Measurements from ENCODE around the gene AFG1L. TPM values are rescaled to one million over a fixed set of nuclear protein-coding genes. Genes with fewer than 3 reads are reported as not detected.

Gene AFG1L
- total RNA-seq, 1 experiment from 2014 or later, result 4.9 TPM

- no peak for DNase-seq (ENCODE audit: low read depth, low spot score)
- CTCF ChIA-PET, result no interaction called here
Observed at GRCh38 chr6:108331982-108332381, 37.1 kb downstream of the AFG1L start.

GRCh38 chr6:108336971-108337370, 42.1 kb downstream of the AFG1L start:
- DNase-seq (ENCODE audit: low read depth, low spot score) (no peak), ATAC-seq (no peak)
- RAD21 ChIA-PET (ENCODE audit: low non-redundant PET in 1 of 2, low total read pairs in 2 of 2, uncharacterized antibody in 2 of 2, unreplicated experiment in 2 of 2), result no interaction called here
- CTCF ChIA-PET, result no interaction called here
- H3K9me3 ChIP-seq (ENCODE audit: control insufficient read depth in 1 of 2, insufficient read depth in 1 of 2, low read depth in 1 of 2, low read length in 2 of 2), result no peaks in the 10 kb centered on the region
- H3K4me2 ChIP-seq (ENCODE audit: low read length), result no peak overlapping the region
- H4K20me1 ChIP-seq (ENCODE audit: insufficient read depth), result no peaks in the 10 kb centered on the region
- H3K4me3 ChIP-seq (replicated peaks in 1 of 2; ENCODE audit: low read depth in 1 of 2, low read length in 2 of 2), result no peak overlapping the region
- no peak overlapping the region for H2AFZ ChIP-seq (ENCODE audit: low read depth, low read length, poor library complexity, severe bottlenecking)
- intact Hi-C loops (cut with micrococcal nuclease), result no loop called here
- POLR2A ChIA-PET, result no interaction called here
- no peak overlapping the region for H3K27ac ChIP-seq (ENCODE audit: low read depth, low read length)
- no peaks in the 10 kb centered on the region for H3K4me1 ChIP-seq (ENCODE audit: control insufficient read depth in 1 of 2, insufficient read depth in 2 of 2, low read length in 2 of 2)
- TF ChIP-seq EGR1 (IDR thresholded peaks at IDR 0.05; ENCODE audit: low read depth) (no peak), YY1 (IDR thresholded peaks at IDR 0.05; ENCODE audit: extremely low read depth, insufficient replicate concordance, low read depth, low read length) (no peak), CTCF (IDR thresholded peaks at IDR 0.05 in 2 of 3, conservative IDR thresholded peaks at IDR 0.05 in 1 of 3; ENCODE audit: borderline replicate concordance in 1 of 3, insufficient read depth in 1 of 3, low read depth in 2 of 3, low read length in 2 of 3) (no peak), RAD21 (IDR thresholded peaks at IDR 0.05; ENCODE audit: low read depth) (no peak), CBX3 (IDR thresholded peaks at IDR 0.05; ENCODE audit: low read depth) (no peak), SRF (IDR thresholded peaks at IDR 0.05; ENCODE audit: low read depth) (no peak)
- no TSS peak for BruUV-seq (replicated peaks)
- no peaks in the 10 kb centered on the region for H3K79me2 ChIP-seq (ENCODE audit: insufficient read depth, low read length)
- no peaks in the 10 kb centered on the region for H3K9me2 ChIP-seq (ENCODE audit: insufficient read depth)
- no peak overlapping the region for H3K9ac ChIP-seq (ENCODE audit: low read length)
- H3K27me3 ChIP-seq (ENCODE audit: insufficient read depth, low read length), result no peaks in the 10 kb centered on the region
- no peaks in the 10 kb centered on the region for H3K36me3 ChIP-seq (ENCODE audit: control insufficient read depth in 1 of 2, insufficient read depth in 2 of 2, low read length in 2 of 2)

More at GRCh38 chr6:108331982-108332381, 37.1 kb downstream of the AFG1L start:
- H3K4me1 ChIP-seq (ENCODE audit: control insufficient read depth in 1 of 2, insufficient read depth in 2 of 2, low read length in 2 of 2), result no peaks in the 10 kb centered on the region
- no peak overlapping the region for H3K4me2 ChIP-seq (ENCODE audit: low read length)
- H3K9me2 ChIP-seq (ENCODE audit: insufficient read depth), result no peaks in the 10 kb centered on the region
- no peak overlapping the region for H2AFZ ChIP-seq (ENCODE audit: low read depth, low read length, poor library complexity, severe bottlenecking)
- BruUV-seq (replicated peaks), result no TSS peak
- H3K36me3 ChIP-seq (ENCODE audit: control insufficient read depth in 1 of 2, insufficient read depth in 2 of 2, low read length in 2 of 2), result no peaks in the 10 kb centered on the region
- H3K4me3 ChIP-seq (replicated peaks in 1 of 2; ENCODE audit: low read depth in 1 of 2, low read length in 2 of 2), result no peak overlapping the region
- ChIA-PET POLR2A (no interaction called here), RAD21 (ENCODE audit: low non-redundant PET in 1 of 2, low total read pairs in 2 of 2, uncharacterized antibody in 2 of 2, unreplicated experiment in 2 of 2) (no interaction called here)
- TF ChIP-seq EGR1 (IDR thresholded peaks at IDR 0.05; ENCODE audit: low read depth) (no peak), EZH2phosphoT487 (IDR thresholded peaks at IDR 0.05; ENCODE audit: borderline replicate concordance) (no peak), SIN3A (IDR thresholded peaks at IDR 0.05; ENCODE audit: low read depth) (no peak), SP1 (IDR thresholded peaks at IDR 0.05; ENCODE audit: low read depth) (no peak), ELF1 (IDR thresholded peaks at IDR 0.05; ENCODE audit: borderline replicate concordance, low read depth) (no peak), ZNF274 (IDR thresholded peaks at IDR 0.05; ENCODE audit: low read depth, low read length) (no peak)
- no peak for ATAC-seq
- no peaks in the 10 kb centered on the region for H3K27me3 ChIP-seq (ENCODE audit: insufficient read depth, low read length)
- H3K79me2 ChIP-seq (ENCODE audit: insufficient read depth, low read length), result no peaks in the 10 kb centered on the region
- no peak overlapping the region for H3K27ac ChIP-seq (ENCODE audit: low read depth, low read length)
- H3K9ac ChIP-seq (ENCODE audit: low read length), result no peak overlapping the region
- no peaks in the 10 kb centered on the region for H4K20me1 ChIP-seq (ENCODE audit: insufficient read depth)
- no peaks in the 10 kb centered on the region for H3K9me3 ChIP-seq (ENCODE audit: control insufficient read depth in 1 of 2, insufficient read depth in 1 of 2, low read depth in 1 of 2, low read length in 2 of 2)
- intact Hi-C loops (cut with micrococcal nuclease), result no loop called here

All from HCT116 (cell line).